GM12891 (cell line): ENCODE results near the gene PRSS37.
"Not testable (repeated sequence)": the region's sequence is repeated elsewhere in the genome, so short reads cannot be mapped to it uniquely, and the experiment has no call there.

ENCODE experiments used
- DNase-seq: peaks from one replicate; pipeline ENCODE4 v3.0.0; 2011; ENCODE audit warnings: low spot score; ENCODE audit not compliant: insufficient read length
- FAIRE-seq: peaks from 2 replicates; lab custom pipeline; 2011; peaks lifted over from hg19 to GRCh38; lab: Jason Lieb, UNC
- PAX5 ChIP-seq: IDR thresholded peaks from 2 replicates; pipeline ENCODE4 v1.6.1; 2011; ENCODE audit warnings: low read length, moderate library complexity, mild to moderate bottlenecking; ENCODE audit not compliant: insufficient read depth, severe bottlenecking
- POLR2A ChIP-seq: IDR thresholded peaks from 2 replicates; pipeline ENCODE4 v1.6.1; 2011; ENCODE audit warnings: low read depth, low read length, control low read depth
- POLR2AphosphoS5 ChIP-seq: IDR thresholded peaks from 2 replicates; pipeline ENCODE4 v1.6.1; 2011; ENCODE audit warnings: low read depth, low read length, control low read depth
- POU2F2 ChIP-seq: IDR thresholded peaks from 2 replicates; pipeline ENCODE4 v1.6.1; 2011; ENCODE audit warnings: low read depth, mild to moderate bottlenecking, control low read depth, low read length, moderate library complexity
- SPI1 ChIP-seq: IDR thresholded peaks from 2 replicates; pipeline ENCODE4 v1.6.1; 2011; ENCODE audit warnings: low read depth, low read length, control low read depth
- TAF1 ChIP-seq: IDR thresholded peaks from 2 replicates; pipeline ENCODE4 v1.6.1; 2011; ENCODE audit warnings: low read depth, low read length, control low read depth

The PRSS37 gene

DNA sequence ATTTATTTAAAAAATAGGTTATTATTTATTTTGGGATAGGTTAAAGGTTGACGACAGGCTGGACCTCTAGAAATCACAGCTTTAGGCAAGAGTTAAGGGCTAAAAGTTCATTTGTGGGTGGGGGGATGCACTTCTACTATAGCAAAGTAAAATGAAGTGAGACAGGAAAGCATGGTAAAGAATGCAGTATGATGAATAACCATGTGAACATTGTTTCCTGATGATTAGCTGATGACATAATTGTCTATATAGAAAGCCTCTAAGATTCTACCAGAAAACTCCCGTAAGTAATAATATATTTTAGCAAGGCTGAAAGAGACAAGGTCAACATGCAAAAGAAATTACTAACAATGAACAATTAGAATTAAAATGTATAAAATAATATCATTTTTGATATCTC is 25.7 kb upstream of the PRSS37 start:
- FAIRE-seq (no peak), DNase-seq (no peak)
- no peak for TF ChIP-seq POU2F2
- TF ChIP-seq SPI1 = no peak
- no peak for TF ChIP-seq POLR2A

DNA sequence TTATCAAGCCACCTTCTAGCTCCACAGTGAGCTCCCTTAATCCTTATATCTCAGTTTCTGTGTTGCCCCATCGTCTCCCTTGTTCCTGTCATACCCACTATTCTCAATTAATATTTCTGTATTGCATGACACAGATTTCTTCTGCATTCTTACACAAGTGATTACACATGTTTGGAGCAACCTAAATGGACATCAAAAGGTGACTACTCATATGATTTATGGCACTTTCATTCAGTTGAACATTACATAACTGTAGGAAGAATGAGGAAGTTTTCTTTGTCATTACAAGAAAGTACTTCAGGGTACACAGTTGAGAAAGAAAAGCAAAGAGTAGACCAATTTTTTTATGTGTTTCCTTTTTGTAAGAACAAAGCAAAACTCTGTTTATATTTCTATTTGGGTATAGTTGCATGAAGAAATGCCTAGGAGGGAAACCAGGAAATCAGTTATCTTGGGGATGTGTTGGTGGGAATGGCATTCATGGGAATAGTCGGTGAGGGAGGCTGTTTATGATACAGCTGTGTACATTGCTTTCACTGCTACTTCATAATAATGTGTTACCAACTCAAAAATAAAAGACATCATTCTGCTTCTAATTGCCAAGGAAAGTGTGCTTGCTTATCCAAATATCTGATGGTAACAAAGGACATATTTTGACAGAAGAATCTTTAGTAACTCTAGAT is 23.6 kb upstream of the PRSS37 start:
- no peak for TF ChIP-seq POLR2AphosphoS5
- TF ChIP-seq SPI1 = no peak
- no peak for TF ChIP-seq PAX5
- TF ChIP-seq TAF1 = no peak
- no peak for TF ChIP-seq POU2F2
- TF ChIP-seq POLR2A = no peak
- DNase-seq (no peak), FAIRE-seq (no peak)

DNA sequence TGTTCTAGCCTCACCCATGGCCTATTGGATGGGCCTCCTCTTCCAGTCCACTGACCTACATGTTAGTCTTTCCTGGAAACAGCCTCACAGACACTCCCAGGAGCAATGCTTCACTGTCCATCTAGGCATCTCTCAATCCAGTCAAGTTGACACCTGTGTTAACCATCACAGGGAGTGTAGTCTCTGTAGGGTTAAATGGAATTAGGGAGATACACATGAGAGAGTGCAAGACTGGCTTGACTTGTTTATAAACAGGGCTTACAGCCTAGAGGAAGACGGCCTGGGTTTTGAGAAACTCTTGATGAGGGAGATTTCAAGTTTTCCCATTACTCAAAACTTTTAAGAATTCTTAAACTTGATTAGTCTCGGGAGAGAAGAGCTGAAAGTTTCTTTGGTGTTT is 18.9 kb upstream of the PRSS37 start:
- DNase-seq (no peak), FAIRE-seq (no peak)
- TF ChIP-seq TAF1 = no peak
- no peak for TF ChIP-seq POU2F2
- TF ChIP-seq PAX5 = no peak
- no peak for TF ChIP-seq SPI1
- TF ChIP-seq POLR2AphosphoS5 = no peak
- TF ChIP-seq POLR2A = no peak

DNA sequence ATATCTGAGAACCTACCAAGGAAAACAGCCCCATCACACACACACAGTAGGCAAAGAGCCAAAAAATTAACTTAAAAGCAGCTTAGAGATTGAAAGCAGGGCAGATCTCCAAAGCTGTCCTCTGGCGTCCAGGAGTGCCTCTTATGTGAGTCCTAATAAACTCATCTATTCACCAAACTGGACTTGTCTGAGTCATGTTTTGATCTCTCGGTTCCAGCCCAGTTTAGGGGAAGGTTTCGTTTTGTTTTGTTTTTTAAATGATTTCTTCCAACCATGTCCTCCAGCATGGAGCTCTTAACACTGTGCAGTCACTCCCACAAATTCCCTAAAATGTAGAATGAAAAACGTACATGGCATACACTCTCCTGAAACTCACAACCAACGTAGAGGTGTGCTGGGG is 6.7 kb upstream of the PRSS37 start:
- DNase-seq = no peak
- no peak for FAIRE-seq
- TF ChIP-seq PAX5 = no peak
- no peak for TF ChIP-seq POLR2AphosphoS5
- TF ChIP-seq TAF1 = no peak
- TF ChIP-seq POLR2A = no peak
- no peak for TF ChIP-seq SPI1
- no peak for TF ChIP-seq POU2F2

DNA sequence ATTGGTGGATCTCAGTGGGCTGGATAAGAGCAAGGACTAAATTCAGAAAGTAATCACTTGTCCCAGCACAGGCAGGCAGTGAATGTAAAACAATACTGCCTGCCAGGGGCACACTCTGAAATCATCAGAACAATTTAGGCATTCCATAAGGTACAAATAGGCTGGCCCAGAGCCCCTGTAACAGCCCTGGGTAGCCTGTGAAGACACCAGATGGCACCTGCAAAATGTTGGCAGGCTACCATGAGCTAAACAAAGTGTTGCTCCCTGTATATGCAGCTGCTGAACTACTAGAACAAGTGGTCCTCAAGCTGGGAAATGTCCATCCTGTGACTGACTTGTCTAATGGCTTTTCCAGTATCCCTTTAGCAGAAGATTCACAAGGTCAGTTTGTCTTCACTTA is 3.0 kb upstream of the PRSS37 start:
- TF ChIP-seq POU2F2 = no peak
- TF ChIP-seq SPI1 = no peak
- no peak for TF ChIP-seq PAX5
- no peak for TF ChIP-seq POLR2AphosphoS5
- TF ChIP-seq POLR2A = no peak
- no peak for TF ChIP-seq TAF1
- FAIRE-seq (no peak), DNase-seq (no peak)

DNA sequence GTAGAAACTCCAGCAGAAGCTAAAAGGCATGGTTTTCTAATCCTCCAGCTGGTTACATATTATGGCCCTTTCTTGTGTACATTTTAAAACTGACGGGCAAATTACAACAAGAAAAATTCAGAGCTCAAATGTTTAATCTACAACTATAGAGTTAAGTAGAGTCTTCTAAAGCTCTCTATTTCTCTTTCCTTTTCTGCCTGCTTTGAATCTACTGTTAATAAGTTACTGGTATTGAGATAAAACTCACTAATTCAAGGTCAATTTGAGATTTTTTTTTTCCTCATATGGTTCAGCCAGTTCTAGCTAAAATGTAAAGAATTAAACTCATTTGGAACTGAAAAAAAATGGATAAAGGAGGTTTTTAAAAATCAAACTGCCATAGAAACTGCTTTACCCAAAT is 1.6 kb upstream of the PRSS37 start:
- FAIRE-seq = no peak
- DNase-seq = no peak
- TF ChIP-seq POU2F2 (no peak), POLR2A (no peak), TAF1 (no peak), SPI1 (no peak), POLR2AphosphoS5 (no peak), PAX5 (no peak)

DNA sequence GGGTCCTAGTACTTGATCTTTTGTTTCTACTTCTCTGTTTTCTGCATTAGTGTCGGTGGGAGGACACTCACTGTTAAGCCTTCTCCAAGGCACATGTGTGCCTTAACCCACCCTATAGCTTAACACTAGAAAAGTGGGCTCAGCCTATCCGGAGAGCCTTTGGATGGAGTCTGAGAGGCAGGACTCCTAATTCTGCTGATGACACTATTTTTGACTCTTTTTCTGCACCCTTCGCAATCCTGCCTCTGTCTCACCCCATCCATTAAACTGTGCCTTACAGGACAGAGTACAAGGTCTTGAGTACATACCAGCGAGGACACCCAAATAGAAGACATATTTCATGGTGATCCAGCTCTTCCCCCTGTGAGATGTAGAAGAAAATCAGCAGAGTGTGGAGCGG is 577 bp downstream of the PRSS37 start:
- TF ChIP-seq POLR2AphosphoS5 (no peak), SPI1 (no peak), POLR2A (no peak), PAX5 (no peak), TAF1 (no peak), POU2F2 (no peak)
- no peak for DNase-seq
- no peak for FAIRE-seq

DNA sequence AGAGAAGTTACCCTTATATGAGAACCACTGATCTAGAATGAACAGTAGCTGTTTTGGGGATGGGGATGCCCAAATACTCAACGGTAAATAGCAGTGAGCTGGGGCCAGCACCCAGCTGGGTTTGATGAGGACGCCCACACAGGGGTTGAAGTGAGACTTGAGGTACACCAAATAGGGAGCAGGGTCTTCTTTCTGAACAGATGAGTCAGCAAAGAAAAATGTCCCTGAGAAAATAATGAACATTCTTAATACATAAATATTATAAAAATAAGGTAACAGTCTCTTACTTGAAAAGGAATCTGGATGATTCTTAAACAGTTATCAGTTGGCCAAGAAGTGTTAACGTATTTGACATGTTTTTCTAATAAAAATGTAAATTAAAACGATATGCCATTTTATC is 2.0 kb downstream of the PRSS37 start:
- DNase-seq = no peak
- FAIRE-seq = no peak
- TF ChIP-seq POU2F2 = no peak
- TF ChIP-seq PAX5 = no peak
- TF ChIP-seq POLR2A = no peak
- TF ChIP-seq SPI1 = no peak
- TF ChIP-seq POLR2AphosphoS5 = no peak
- no peak for TF ChIP-seq TAF1

DNA sequence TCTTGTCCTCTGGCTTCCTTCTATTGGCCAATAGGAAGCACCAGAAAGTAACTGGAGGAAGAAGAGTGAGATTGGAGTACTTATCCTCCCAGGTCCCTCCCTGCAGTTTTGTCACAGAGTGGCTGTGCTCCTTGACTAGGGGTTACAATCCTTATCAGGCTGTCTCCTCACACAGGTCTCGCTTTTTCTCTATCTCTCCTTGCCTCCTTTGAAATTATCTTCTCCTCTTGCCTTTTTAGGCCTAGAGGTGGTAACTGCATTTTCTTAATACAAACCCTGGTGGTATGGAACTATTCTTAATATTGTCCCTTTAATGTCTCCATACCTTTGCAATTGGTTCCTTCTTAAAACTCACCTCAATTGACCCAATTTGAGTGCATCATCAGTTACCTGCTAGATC is 2.7 kb downstream of the PRSS37 start:
- TF ChIP-seq TAF1 (no peak), PAX5 (no peak), POLR2AphosphoS5 (no peak), POU2F2 (no peak), SPI1 (no peak), POLR2A (no peak)
- DNase-seq (no peak), FAIRE-seq (no peak)

DNA sequence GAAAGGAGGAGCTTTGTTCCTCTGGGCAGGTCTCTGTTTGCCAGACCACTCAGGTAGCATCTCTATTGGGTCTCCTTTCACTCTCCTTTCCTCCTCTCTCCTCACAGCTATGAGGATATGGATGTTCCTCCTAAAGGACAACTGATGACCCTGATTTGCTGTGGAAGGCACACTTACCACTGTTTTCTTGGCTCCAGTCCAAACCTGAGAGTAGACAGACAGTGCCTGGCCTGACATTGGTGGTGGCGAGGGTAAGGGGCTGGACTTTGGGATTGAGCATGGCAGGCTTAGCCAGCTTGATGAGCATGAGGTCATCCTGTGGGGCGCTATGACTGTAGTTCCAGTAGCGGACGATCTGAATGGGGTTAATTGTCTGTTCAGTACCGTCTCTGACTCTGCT is 3.6 kb downstream of the PRSS37 start:
- TF ChIP-seq POU2F2 = no peak
- TF ChIP-seq TAF1 = no peak
- TF ChIP-seq SPI1 = no peak
- TF ChIP-seq PAX5 = no peak
- no peak for TF ChIP-seq POLR2AphosphoS5
- no peak for TF ChIP-seq POLR2A
- DNase-seq (no peak), FAIRE-seq (no peak)

DNA sequence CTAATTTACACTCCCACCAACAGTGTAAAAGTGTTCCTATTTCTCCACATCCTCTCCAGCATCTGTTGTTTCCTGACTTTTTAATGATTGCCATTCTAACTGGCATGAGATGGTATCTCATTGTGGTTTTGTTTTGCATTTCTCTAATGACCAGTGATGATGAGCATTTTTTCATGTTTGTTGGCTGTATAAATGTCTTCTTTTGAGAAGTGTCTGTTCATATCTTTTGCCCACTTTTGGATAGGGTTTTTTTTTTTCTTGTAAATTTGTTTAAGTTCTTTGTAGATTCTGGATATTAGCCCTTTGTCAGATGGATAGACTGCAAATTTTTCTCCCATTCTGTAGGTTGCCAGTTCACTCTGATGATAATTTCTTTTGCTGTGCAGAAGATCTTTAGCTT is 18.9 kb downstream of the PRSS37 start:
- not testable (repeated sequence) for DNase-seq, FAIRE-seq
